Measurements from ENCODE around the gene MRPS15.

MRPS15 gene

GRCh38 chr1:36450270-36450918 is 13.8 kb downstream of the MRPS15 start, which contains the start of gene OSCP1:
TSS of gene OSCP1 (minus strand) at chr1:36450451. CDS start at chr1:36450369, 82 bp downstream.
- TF ChIP-seq POLR2AphosphoS5 (IDR thresholded peaks at IDR 0.05; ENCODE audit: low read depth, low read length): peak; percentile 69
- TF ChIP-seq SPI1 (IDR thresholded peaks at IDR 0.05; ENCODE audit: low read depth, low read length): no peak
- no peak for TF ChIP-seq POU2F2 (IDR thresholded peaks at IDR 0.05; ENCODE audit: low read depth, low read length)
- TF ChIP-seq POLR2A (IDR thresholded peaks at IDR 0.05; ENCODE audit: low read depth, low read length): no peak; the same call in none of the 2 replicates
- TF ChIP-seq TAF1 (IDR thresholded peaks at IDR 0.05; ENCODE audit: low read depth, low read length): peak; percentile 48; the same call in 1 of the 2 replicates
- TF ChIP-seq PAX5 (IDR thresholded peaks at IDR 0.05; ENCODE audit: insufficient read depth, low read length, severe bottlenecking): no peak
- DNase-seq (ENCODE audit: insufficient read length, low spot score) (peak; percentile 99), FAIRE-seq (peak; percentile 99)

DNA sequence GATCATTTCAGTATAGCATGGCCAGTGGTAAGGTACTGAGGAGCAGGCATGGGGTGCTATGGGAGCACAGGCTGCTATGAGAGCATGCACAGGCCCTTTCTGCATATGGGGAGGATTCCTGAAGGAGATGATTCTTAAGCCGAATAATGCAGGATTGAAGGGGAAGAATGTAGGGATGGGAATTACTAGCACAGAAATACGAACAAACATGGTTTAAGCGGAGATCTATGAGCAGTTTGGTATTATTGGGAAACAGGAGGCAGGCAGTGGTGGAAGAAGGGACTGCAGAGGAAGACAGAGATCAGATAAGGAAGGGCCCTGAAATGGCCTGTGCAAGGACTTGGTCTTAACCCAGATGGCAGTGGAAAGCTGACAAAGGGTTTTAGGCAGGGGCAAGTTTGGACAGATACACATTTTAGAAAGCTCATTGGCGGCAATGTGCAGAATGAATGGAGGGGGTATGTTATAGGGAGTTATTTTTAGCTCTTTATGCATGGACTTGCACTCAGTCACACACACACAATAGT is 15.6 kb downstream of the MRPS15 start:
- TF ChIP-seq SPI1 (IDR thresholded peaks at IDR 0.05; ENCODE audit: low read depth, low read length): no peak
- TF ChIP-seq POLR2AphosphoS5 (IDR thresholded peaks at IDR 0.05; ENCODE audit: low read depth, low read length): no peak
- TF ChIP-seq POU2F2 (IDR thresholded peaks at IDR 0.05; ENCODE audit: low read depth, low read length): no peak
- TF ChIP-seq POLR2A (IDR thresholded peaks at IDR 0.05; ENCODE audit: low read depth, low read length): no peak
- no peak for TF ChIP-seq TAF1 (IDR thresholded peaks at IDR 0.05; ENCODE audit: low read depth, low read length)
- FAIRE-seq: no peak
- no peak for DNase-seq (ENCODE audit: insufficient read length, low spot score)

- FAIRE-seq (no peak), DNase-seq (ENCODE audit: insufficient read length, low spot score) (no peak)
- TF ChIP-seq POLR2AphosphoS5 (IDR thresholded peaks at IDR 0.05; ENCODE audit: low read depth, low read length) (no peak), SPI1 (IDR thresholded peaks at IDR 0.05; ENCODE audit: low read depth, low read length) (no peak), POLR2A (IDR thresholded peaks at IDR 0.05; ENCODE audit: low read depth, low read length) (no peak), TAF1 (IDR thresholded peaks at IDR 0.05; ENCODE audit: low read depth, low read length) (no peak), POU2F2 (IDR thresholded peaks at IDR 0.05; ENCODE audit: low read depth, low read length) (no peak), PAX5 (IDR thresholded peaks at IDR 0.05; ENCODE audit: insufficient read depth, low read length, severe bottlenecking) (no peak)
These were observed 16.7 kb downstream of the MRPS15 start for GRCh38 chr1:36447450-36447849.

DNA sequence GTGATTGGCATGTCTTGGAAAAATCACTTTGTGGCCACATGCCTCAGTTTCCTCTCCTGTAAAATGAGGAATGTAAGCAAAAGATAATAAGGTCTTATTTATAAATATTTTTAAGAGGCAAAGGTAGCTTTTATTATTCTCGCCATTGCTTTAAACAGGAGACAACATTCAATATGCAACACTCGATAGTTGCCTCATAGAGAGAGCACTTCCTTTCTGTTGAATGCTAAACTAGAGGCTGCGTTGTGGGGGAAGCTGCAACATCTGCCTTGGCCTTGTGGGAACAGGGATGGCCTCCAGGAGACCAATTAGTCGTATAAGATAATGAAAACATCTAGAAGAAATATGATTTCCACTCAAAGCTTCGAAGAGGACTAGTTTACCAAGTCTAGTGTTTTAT is 17.4 kb downstream of the MRPS15 start:
- no peak for FAIRE-seq
- no peak for TF ChIP-seq POLR2AphosphoS5 (IDR thresholded peaks at IDR 0.05; ENCODE audit: low read depth, low read length)
- TF ChIP-seq SPI1 (IDR thresholded peaks at IDR 0.05; ENCODE audit: low read depth, low read length): 0 out of 2 replicates have a peak, but pooled peaks have one; percentile 11
- DNase-seq (ENCODE audit: insufficient read length, low spot score): no peak

DNA sequence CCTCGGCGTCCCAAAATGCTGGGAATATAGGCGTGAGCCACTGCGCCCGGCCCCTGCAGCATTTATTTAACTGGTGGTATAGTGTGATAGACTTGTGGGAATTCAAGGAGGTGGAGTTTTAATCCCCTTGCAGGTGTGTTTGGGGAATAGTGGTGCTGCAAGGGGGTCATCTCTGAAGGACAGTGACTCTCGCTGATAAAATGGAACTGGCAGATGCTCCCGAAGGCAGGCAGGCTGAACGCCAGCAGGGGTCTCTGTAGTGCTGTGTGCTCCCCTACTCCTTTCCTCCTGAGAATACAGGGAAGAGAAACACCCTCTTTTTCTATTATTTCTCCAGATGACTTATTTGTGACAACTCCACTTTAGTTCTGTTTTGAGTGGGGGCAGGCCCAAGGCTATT is 17.9 kb downstream of the MRPS15 start:
- no peak for TF ChIP-seq SPI1 (IDR thresholded peaks at IDR 0.05; ENCODE audit: low read depth, low read length)
- no peak for DNase-seq (ENCODE audit: insufficient read length, low spot score)
- peak; percentile 26 for FAIRE-seq

DNA sequence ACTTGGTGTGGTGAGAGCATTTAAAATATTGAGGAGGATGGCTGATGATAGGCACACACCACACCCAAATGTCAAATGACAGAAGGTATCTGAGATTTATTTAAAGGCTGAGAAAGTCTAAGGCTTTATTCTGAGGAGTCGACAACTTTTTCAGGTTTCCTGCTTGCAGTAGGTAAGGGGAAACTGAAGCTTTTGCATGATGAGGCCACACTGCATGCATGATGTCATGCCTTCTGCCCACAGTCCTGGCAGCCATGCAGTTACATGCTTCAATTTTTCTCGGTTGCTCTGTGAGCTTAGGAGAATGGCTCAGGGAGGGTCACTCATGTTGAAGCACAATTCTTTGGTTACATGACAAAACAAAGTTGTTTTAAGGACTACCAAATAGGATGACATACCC is 20.9 kb downstream of the MRPS15 start:
- TF ChIP-seq POLR2A (IDR thresholded peaks at IDR 0.05; ENCODE audit: low read depth, low read length): no peak
- TF ChIP-seq PAX5 (IDR thresholded peaks at IDR 0.05; ENCODE audit: insufficient read depth, low read length, severe bottlenecking): no peak
- TF ChIP-seq TAF1 (IDR thresholded peaks at IDR 0.05; ENCODE audit: low read depth, low read length): no peak
- no peak for TF ChIP-seq SPI1 (IDR thresholded peaks at IDR 0.05; ENCODE audit: low read depth, low read length)
- TF ChIP-seq POU2F2 (IDR thresholded peaks at IDR 0.05; ENCODE audit: low read depth, low read length): no peak
- no peak for TF ChIP-seq POLR2AphosphoS5 (IDR thresholded peaks at IDR 0.05; ENCODE audit: low read depth, low read length)
- FAIRE-seq (no peak), DNase-seq (ENCODE audit: insufficient read length, low spot score) (no peak)

GRCh38 chr1:36442337-36442736 is 21.8 kb downstream of the MRPS15 start:
- no peak for DNase-seq (ENCODE audit: insufficient read length, low spot score)
- FAIRE-seq: no peak
- TF ChIP-seq PAX5 (IDR thresholded peaks at IDR 0.05; ENCODE audit: insufficient read depth, low read length, severe bottlenecking) (no peak), POU2F2 (IDR thresholded peaks at IDR 0.05; ENCODE audit: low read depth, low read length) (no peak), SPI1 (IDR thresholded peaks at IDR 0.05; ENCODE audit: low read depth, low read length) (no peak), POLR2A (IDR thresholded peaks at IDR 0.05; ENCODE audit: low read depth, low read length) (no peak), TAF1 (IDR thresholded peaks at IDR 0.05; ENCODE audit: low read depth, low read length) (no peak), POLR2AphosphoS5 (IDR thresholded peaks at IDR 0.05; ENCODE audit: low read depth, low read length) (no peak)

- TF ChIP-seq POLR2A (IDR thresholded peaks at IDR 0.05; ENCODE audit: low read depth, low read length): no peak
- no peak for DNase-seq (ENCODE audit: insufficient read length, low spot score)
- FAIRE-seq: no peak
These were observed 23.5 kb downstream of the MRPS15 start for GRCh38 chr1:36440646-36441045.

GRCh38 chr1:36440044-36440443 is 24.1 kb downstream of the MRPS15 start:
- DNase-seq (ENCODE audit: insufficient read length, low spot score) (no peak), FAIRE-seq (no peak)
- no peak for TF ChIP-seq POLR2AphosphoS5 (IDR thresholded peaks at IDR 0.05; ENCODE audit: low read depth, low read length)
- TF ChIP-seq POLR2A (IDR thresholded peaks at IDR 0.05; ENCODE audit: low read depth, low read length): no peak
- TF ChIP-seq TAF1 (IDR thresholded peaks at IDR 0.05; ENCODE audit: low read depth, low read length): no peak
- no peak for TF ChIP-seq PAX5 (IDR thresholded peaks at IDR 0.05; ENCODE audit: insufficient read depth, low read length, severe bottlenecking)
- no peak for TF ChIP-seq SPI1 (IDR thresholded peaks at IDR 0.05; ENCODE audit: low read depth, low read length)
- TF ChIP-seq POU2F2 (IDR thresholded peaks at IDR 0.05; ENCODE audit: low read depth, low read length): no peak

- DNase-seq (ENCODE audit: insufficient read length, low spot score): no peak
- FAIRE-seq: no peak
- TF ChIP-seq POLR2A (IDR thresholded peaks at IDR 0.05; ENCODE audit: low read depth, low read length): no peak
- no peak for TF ChIP-seq SPI1 (IDR thresholded peaks at IDR 0.05; ENCODE audit: low read depth, low read length)
- TF ChIP-seq PAX5 (IDR thresholded peaks at IDR 0.05; ENCODE audit: insufficient read depth, low read length, severe bottlenecking): no peak
- no peak for TF ChIP-seq POLR2AphosphoS5 (IDR thresholded peaks at IDR 0.05; ENCODE audit: low read depth, low read length)
- TF ChIP-seq TAF1 (IDR thresholded peaks at IDR 0.05; ENCODE audit: low read depth, low read length): no peak
- no peak for TF ChIP-seq POU2F2 (IDR thresholded peaks at IDR 0.05; ENCODE audit: low read depth, low read length)
These were observed 25.5 kb downstream of the MRPS15 start for GRCh38 chr1:36438715-36439114.

Data from GM12891 (cell line).